ENCODE data around the gene LARP1.
"Not testable (repeated sequence)": the region's sequence is repeated elsewhere in the genome, so short reads cannot be mapped to it uniquely, and the experiment has no call there.

The LARP1 gene

GRCh38 chr5:154824070-154824469 lies 68.9 kb downstream of the LARP1 start:
- no peak for DNase-seq (ENCODE audit: low read depth in 3 of 3)

- no peak for DNase-seq (ENCODE audit: low read depth in 3 of 3)
Observed at GRCh38 chr5:154829181-154829588, 74.0 kb downstream of the LARP1 start.

GRCh38 chr5:154829589-154830218 lies 74.5 kb downstream of the LARP1 start:
- no peak for DNase-seq (ENCODE audit: low read depth in 3 of 3)

- no peak for DNase-seq (ENCODE audit: low read depth in 3 of 3)
Observed at GRCh38 chr5:154830219-154830595, 75.0 kb downstream of the LARP1 start.

GRCh38 chr5:154830596-154830995 lies 75.4 kb downstream of the LARP1 start:
- DNase-seq (ENCODE audit: low read depth in 3 of 3) = no peak

GRCh38 chr5:154831451-154831850 lies 76.3 kb downstream of the LARP1 start:
- no peak for DNase-seq (ENCODE audit: low read depth in 3 of 3)

GRCh38 chr5:154832804-154833203 lies 77.6 kb downstream of the LARP1 start:
- DNase-seq (ENCODE audit: low read depth in 3 of 3) = not testable (repeated sequence)

GRCh38 chr5:154834053-154834452 lies 78.9 kb downstream of the LARP1 start:
- no peak for DNase-seq (ENCODE audit: low read depth in 3 of 3)

- DNase-seq (ENCODE audit: low read depth in 3 of 3) = not testable (repeated sequence)
Observed at GRCh38 chr5:154835701-154836052, 80.5 kb downstream of the LARP1 start.

- no peak for DNase-seq (ENCODE audit: low read depth in 3 of 3)
Observed at GRCh38 chr5:154836225-154836624, 81.0 kb downstream of the LARP1 start.

- DNase-seq (ENCODE audit: low read depth in 3 of 3) = no peak
Observed at GRCh38 chr5:154837009-154837901, 82.1 kb downstream of the LARP1 start.

GRCh38 chr5:154840435-154841272 lies 85.5 kb downstream of the LARP1 start:
- DNase-seq (ENCODE audit: low read depth in 3 of 3) = no peak

GRCh38 chr5:154841273-154841661 lies 86.1 kb downstream of the LARP1 start:
- DNase-seq (ENCODE audit: low read depth in 3 of 3) = no peak

GRCh38 chr5:154842689-154843530 lies 87.7 kb downstream of the LARP1 start:
- no peak for DNase-seq (ENCODE audit: low read depth in 3 of 3)

- DNase-seq (ENCODE audit: low read depth in 3 of 3) = no peak
Observed at GRCh38 chr5:154844809-154845208, 89.6 kb downstream of the LARP1 start.

GRCh38 chr5:154849264-154849785 lies 94.1 kb downstream of the LARP1 start:
- DNase-seq (ENCODE audit: low read depth in 3 of 3) = no peak

GRCh38 chr5:154849791-154850201 lies 94.6 kb downstream of the LARP1 start:
- DNase-seq (ENCODE audit: low read depth in 3 of 3) = no peak

- no peak for DNase-seq (ENCODE audit: low read depth in 3 of 3)
Observed at GRCh38 chr5:154850255-154851062, 95.3 kb downstream of the LARP1 start, which contains the start of gene FAXDC2. FAXDC2 (minus strand) TSS chr5:154850603; CDS start chr5:154838178, 12,425 bp downstream.

- no peak for DNase-seq (ENCODE audit: low read depth in 3 of 3)
Observed at GRCh38 chr5:154851351-154851750, 96.2 kb downstream of the LARP1 start.
